Measurements from ENCODE around the gene SPATA4. TPM values are rescaled to one million over a fixed set of nuclear protein-coding genes. Genes with fewer than 3 reads are reported as not detected.

SPATA4 gene
- total RNA-seq, 1 donor from 2014 or later, result not detected

GRCh38 chr4:176236946-176237345, 41.6 kb upstream of the SPATA4 start:
- H3K4me1 Mint-ChIP-seq (ENCODE audit: low read depth, unreplicated experiment), result no peaks in the 10 kb centered on the region
- no peaks in the 10 kb centered on the region for H3K9me3 Mint-ChIP-seq (ENCODE audit: unreplicated experiment)
- no peak overlapping the region for H3K4me3 Mint-ChIP-seq (ENCODE audit: unreplicated experiment)
- H3K27ac Mint-ChIP-seq (ENCODE audit: unreplicated experiment), result no peak overlapping the region
- H3K27me3 Mint-ChIP-seq (ENCODE audit: unreplicated experiment), result no peaks in the 10 kb centered on the region
- H3K36me3 Mint-ChIP-seq (ENCODE audit: unreplicated experiment), result no peaks in the 10 kb centered on the region
- DNase-seq, result no peak
- no peak for TF ChIP-seq CTCF (IDR thresholded peaks at IDR 0.05; ENCODE audit: partially characterized antibody, unreplicated experiment)

- no peaks in the 10 kb centered on the region for H3K27me3 Mint-ChIP-seq (ENCODE audit: unreplicated experiment)
- DNase-seq, result no peak
- H3K4me1 Mint-ChIP-seq (ENCODE audit: low read depth, unreplicated experiment), result peaks cover 6% of the 10 kb centered on the region
- H3K9me3 Mint-ChIP-seq (ENCODE audit: unreplicated experiment), result no peaks in the 10 kb centered on the region
- H3K27ac Mint-ChIP-seq (ENCODE audit: unreplicated experiment), result no peak overlapping the region
- H3K36me3 Mint-ChIP-seq (ENCODE audit: unreplicated experiment), result no peaks in the 10 kb centered on the region
- no peak for TF ChIP-seq CTCF (IDR thresholded peaks at IDR 0.05; ENCODE audit: partially characterized antibody, unreplicated experiment)
- no peak overlapping the region for H3K4me3 Mint-ChIP-seq (ENCODE audit: unreplicated experiment)
Observed at GRCh38 chr4:176230836-176231235, 35.5 kb upstream of the SPATA4 start.

- H3K4me1 Mint-ChIP-seq (ENCODE audit: low read depth, unreplicated experiment), result peaks cover 8% of the 10 kb centered on the region
- DNase-seq, result no peak
- H3K4me3 Mint-ChIP-seq (ENCODE audit: unreplicated experiment), result no peak overlapping the region
- no peak overlapping the region for H3K27ac Mint-ChIP-seq (ENCODE audit: unreplicated experiment)
- no peaks in the 10 kb centered on the region for H3K27me3 Mint-ChIP-seq (ENCODE audit: unreplicated experiment)
- H3K36me3 Mint-ChIP-seq (ENCODE audit: unreplicated experiment), result no peaks in the 10 kb centered on the region
- no peak for TF ChIP-seq CTCF (IDR thresholded peaks at IDR 0.05; ENCODE audit: partially characterized antibody, unreplicated experiment)
- no peaks in the 10 kb centered on the region for H3K9me3 Mint-ChIP-seq (ENCODE audit: unreplicated experiment)
Observed at GRCh38 chr4:176229645-176230044, 34.3 kb upstream of the SPATA4 start.

GRCh38 chr4:176226736-176227135, 31.4 kb upstream of the SPATA4 start:
- Mint-ChIP-seq H3K36me3 (ENCODE audit: unreplicated experiment) (no peaks in the 10 kb centered on the region), H3K27me3 (ENCODE audit: unreplicated experiment) (no peaks in the 10 kb centered on the region), H3K4me1 (ENCODE audit: low read depth, unreplicated experiment) (peaks cover 8% of the 10 kb centered on the region), H3K9me3 (ENCODE audit: unreplicated experiment) (no peaks in the 10 kb centered on the region), H3K4me3 (ENCODE audit: unreplicated experiment) (no peak overlapping the region), H3K27ac (ENCODE audit: unreplicated experiment) (no peak overlapping the region)
- no peak for DNase-seq
- no peak for TF ChIP-seq CTCF (IDR thresholded peaks at IDR 0.05; ENCODE audit: partially characterized antibody, unreplicated experiment)

GRCh38 chr4:176223561-176223960, 28.2 kb upstream of the SPATA4 start:
- TF ChIP-seq CTCF (IDR thresholded peaks at IDR 0.05; ENCODE audit: partially characterized antibody, unreplicated experiment), result no peak
- H3K36me3 Mint-ChIP-seq (ENCODE audit: unreplicated experiment), result no peaks in the 10 kb centered on the region
- no peak overlapping the region for H3K27ac Mint-ChIP-seq (ENCODE audit: unreplicated experiment)
- no peak overlapping the region for H3K4me3 Mint-ChIP-seq (ENCODE audit: unreplicated experiment)
- H3K9me3 Mint-ChIP-seq (ENCODE audit: unreplicated experiment), result no peaks in the 10 kb centered on the region
- peaks cover 2% of the 10 kb centered on the region for H3K4me1 Mint-ChIP-seq (ENCODE audit: low read depth, unreplicated experiment)
- no peaks in the 10 kb centered on the region for H3K27me3 Mint-ChIP-seq (ENCODE audit: unreplicated experiment)
- DNase-seq, result no peak

Data from glutamatergic neuron (in vitro differentiated cells).